ENCODE results near the gene RPL34. TPM values are rescaled to one million over a fixed set of nuclear protein-coding genes. Genes with fewer than 3 reads are reported as not detected.

The RPL34 gene
- total and polyA plus RNA-seq, 2 experiments from 2014 or later, result 588 to 935 TPM

DNA sequence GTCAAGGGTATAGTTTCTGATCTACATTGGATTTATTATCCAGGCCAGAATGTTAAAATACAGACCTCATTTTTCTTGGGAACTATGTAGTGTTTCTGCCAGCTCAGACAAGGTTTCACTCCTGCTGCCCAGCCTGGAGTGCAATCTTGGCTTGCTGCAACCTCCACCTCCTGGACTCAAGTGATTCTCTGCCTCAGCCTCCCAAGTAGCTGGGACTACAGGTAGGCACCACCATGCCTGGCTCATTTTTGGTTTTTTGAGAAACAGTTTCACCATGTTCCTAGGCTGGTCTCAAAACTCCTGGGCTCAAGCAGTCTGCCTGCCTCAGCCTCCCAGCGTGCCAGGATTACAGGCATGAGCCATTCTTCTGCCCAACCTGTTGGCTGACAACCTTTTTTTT, 5.7 kb downstream of the RPL34 start:
- in situ Hi-C loops (cut with MboI), result no loop called here
- DNase-seq, result no peak
- Histone ChIP-seq H3K4me1 (ENCODE audit: insufficient read depth) (peaks cover 48% of the 10 kb centered on the region), H3F3A (ENCODE audit: insufficient read depth) (peaks cover 76% of the 10 kb centered on the region), H3K27me3 (replicated peaks; ENCODE audit: insufficient read depth) (no peaks in the 10 kb centered on the region), H2AFZ (no peak overlapping the region), H3K4me3 (no peak overlapping the region), H3K79me2 (ENCODE audit: insufficient read depth) (peaks cover 70% of the 10 kb centered on the region), H4K20me1 (ENCODE audit: insufficient read depth) (no peaks in the 10 kb centered on the region; the same call in 1 of the 2 replicates), H3K9me2 (ENCODE audit: insufficient read depth) (no peaks in the 10 kb centered on the region), H3K9me3 (ENCODE audit: low read depth) (no peaks in the 10 kb centered on the region), H3K27ac (no peak overlapping the region), H3K4me2 (ENCODE audit: unreplicated experiment) (no peak overlapping the region), H3K9ac (no peak overlapping the region), H3K36me3 (ENCODE audit: low read depth) (peaks cover 92% of the 10 kb centered on the region)
- WGBS, 2 experiments (ENCODE audit: low coverage in 1 of 2, low lambda C conversion rate in 2 of 2, missing lambda C conversion rate in 2 of 2), result 100% methylated on average over 1 of the region's 1 CpG
- TF ChIP-seq EZH2phosphoT487 (IDR thresholded peaks at IDR 0.05; ENCODE audit: insufficient read depth, low read depth) (no peak), EZH2 (IDR thresholded peaks at IDR 0.05; ENCODE audit: insufficient read depth, poor library complexity, severe bottlenecking) (no peak)

DNA sequence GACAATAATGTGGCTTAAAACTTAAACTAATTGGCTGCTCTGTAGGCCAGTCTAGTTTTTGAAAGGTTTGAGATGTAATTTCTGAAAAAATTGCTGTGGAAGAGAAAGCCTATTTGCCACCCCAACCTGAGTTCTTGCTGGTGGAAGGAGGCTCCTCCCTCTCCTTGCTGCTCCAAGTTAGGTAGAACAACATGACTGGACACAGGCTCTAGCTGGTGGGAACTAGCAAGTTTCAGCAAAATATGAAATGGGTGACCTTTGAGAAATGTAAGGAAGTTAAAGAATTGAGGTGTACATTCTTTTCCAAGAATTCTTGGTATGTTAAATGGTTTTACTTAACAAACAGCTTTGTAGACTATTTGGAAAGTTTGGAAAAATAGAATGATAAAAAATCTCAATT, 8.0 kb downstream of the RPL34 start:
- peaks cover 46% of the 10 kb centered on the region for H3K79me2 ChIP-seq (ENCODE audit: insufficient read depth)
- H3K9ac ChIP-seq, result 0 out of 2 replicates have a peak overlapping the region, but pooled peaks have one; percentile 10
- no peaks in the 10 kb centered on the region; the same call in 1 of the 2 replicates for H4K20me1 ChIP-seq (ENCODE audit: insufficient read depth)
- DNase-seq, result peak; percentile 30
- H3F3A ChIP-seq (ENCODE audit: insufficient read depth), result peaks cover 84% of the 10 kb centered on the region
- H3K4me1 ChIP-seq (ENCODE audit: insufficient read depth), result peaks cover 28% of the 10 kb centered on the region
- H3K36me3 ChIP-seq (ENCODE audit: low read depth), result peaks cover 91% of the 10 kb centered on the region
- no peaks in the 10 kb centered on the region for H3K9me3 ChIP-seq (ENCODE audit: low read depth)
- H2AFZ ChIP-seq, result no peak overlapping the region
- in situ Hi-C loops (cut with MboI), result no loop called here
- H3K27me3 ChIP-seq (replicated peaks; ENCODE audit: insufficient read depth), result no peaks in the 10 kb centered on the region
- peak overlapping the region; percentile 32 for H3K4me2 ChIP-seq (ENCODE audit: unreplicated experiment)
- no peak for TF ChIP-seq EZH2phosphoT487 (IDR thresholded peaks at IDR 0.05; ENCODE audit: insufficient read depth, low read depth)
- no peak for TF ChIP-seq EZH2 (IDR thresholded peaks at IDR 0.05; ENCODE audit: insufficient read depth, poor library complexity, severe bottlenecking)
- no peak overlapping the region for H3K4me3 ChIP-seq
- no peaks in the 10 kb centered on the region for H3K9me2 ChIP-seq (ENCODE audit: insufficient read depth)
- H3K27ac ChIP-seq, result 0 out of 2 replicates have a peak overlapping the region, but pooled peaks have one; percentile 19

DNA sequence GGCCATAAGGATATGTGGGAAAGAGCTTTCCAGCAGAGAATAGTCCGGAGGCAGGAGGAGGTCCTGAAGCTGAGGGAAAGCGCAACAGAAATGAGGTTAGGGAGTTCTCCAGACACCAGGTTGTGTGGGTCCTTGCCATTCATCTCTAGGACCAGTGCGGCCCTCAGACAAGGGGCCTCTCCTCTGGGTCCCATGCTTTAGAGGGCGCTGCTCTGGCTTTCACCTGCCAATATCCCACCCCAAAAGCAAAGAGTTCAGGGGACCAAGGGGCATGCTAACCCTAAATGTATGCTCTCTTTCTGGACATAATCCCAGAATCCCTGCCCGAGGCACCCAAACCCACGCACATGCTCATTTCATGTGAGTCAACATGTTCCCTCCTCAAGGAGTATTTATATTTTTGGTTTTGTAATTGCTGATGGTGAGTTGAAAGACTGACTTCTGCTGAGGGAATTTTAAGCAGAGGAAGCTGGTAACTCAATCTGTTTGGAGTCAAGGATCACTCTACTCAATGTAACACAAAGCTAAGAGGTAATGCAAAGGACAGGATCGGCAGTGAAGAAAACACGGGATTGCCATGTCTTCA, 14.8 kb downstream of the RPL34 start:
- Histone ChIP-seq H3K9ac (no peak overlapping the region), H3K36me3 (ENCODE audit: low read depth) (peaks cover 36% of the 10 kb centered on the region), H3K27me3 (replicated peaks; ENCODE audit: insufficient read depth) (no peaks in the 10 kb centered on the region), H3K4me2 (ENCODE audit: unreplicated experiment) (peak overlapping the region; percentile 29), H3F3A (ENCODE audit: insufficient read depth) (peaks cover 63% of the 10 kb centered on the region), H3K9me3 (ENCODE audit: low read depth) (no peaks in the 10 kb centered on the region), H3K4me1 (ENCODE audit: insufficient read depth) (peaks cover 28% of the 10 kb centered on the region), H3K9me2 (ENCODE audit: insufficient read depth) (no peaks in the 10 kb centered on the region), H3K4me3 (no peak overlapping the region), H3K27ac (peak overlapping the region; percentile 39), H4K20me1 (ENCODE audit: insufficient read depth) (no peaks in the 10 kb centered on the region), H3K79me2 (ENCODE audit: insufficient read depth) (no peaks in the 10 kb centered on the region), H2AFZ (no peak overlapping the region)
- peak; percentile 76 for DNase-seq
- WGBS, 2 experiments (ENCODE audit: low coverage in 1 of 2, low lambda C conversion rate in 2 of 2, missing lambda C conversion rate in 2 of 2), result 62 to 65% methylated on average over 8 of the region's 8 CpGs
- TF ChIP-seq EZH2 (IDR thresholded peaks at IDR 0.05; ENCODE audit: insufficient read depth, poor library complexity, severe bottlenecking) (no peak), EZH2phosphoT487 (IDR thresholded peaks at IDR 0.05; ENCODE audit: insufficient read depth, low read depth) (no peak)
- in situ Hi-C loops (cut with MboI), result no loop called here

DNA sequence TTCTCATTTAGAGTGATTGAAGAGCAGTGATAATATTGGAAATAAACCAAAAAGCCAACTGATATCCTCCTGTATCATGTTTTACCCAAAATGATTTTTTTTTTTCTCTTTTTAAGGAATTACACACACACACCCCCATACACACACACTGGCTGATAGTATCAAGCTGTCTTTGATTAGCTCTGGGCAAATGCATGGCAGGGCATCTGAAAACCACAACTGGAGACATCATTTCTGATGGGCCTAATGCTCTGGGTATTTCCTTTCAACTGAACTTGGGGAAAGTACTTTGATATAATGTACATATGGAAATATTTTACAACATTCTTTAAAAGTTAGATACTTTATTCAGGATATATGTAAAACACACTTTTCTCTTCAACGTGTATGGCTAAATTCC, 15.9 kb downstream of the RPL34 start:
- Histone ChIP-seq H3K4me3 (no peak overlapping the region), H3K27ac (peak overlapping the region; percentile 39), H4K20me1 (ENCODE audit: insufficient read depth) (no peaks in the 10 kb centered on the region), H2AFZ (no peak overlapping the region), H3K36me3 (ENCODE audit: low read depth) (peaks cover 25% of the 10 kb centered on the region), H3K9ac (no peak overlapping the region), H3K9me3 (ENCODE audit: low read depth) (no peaks in the 10 kb centered on the region), H3K4me1 (ENCODE audit: insufficient read depth) (peaks cover 28% of the 10 kb centered on the region), H3F3A (ENCODE audit: insufficient read depth) (peaks cover 53% of the 10 kb centered on the region), H3K4me2 (ENCODE audit: unreplicated experiment) (peak overlapping the region; percentile 43), H3K9me2 (ENCODE audit: insufficient read depth) (no peaks in the 10 kb centered on the region), H3K27me3 (replicated peaks; ENCODE audit: insufficient read depth) (no peaks in the 10 kb centered on the region), H3K79me2 (ENCODE audit: insufficient read depth) (no peaks in the 10 kb centered on the region)
- WGBS, 2 experiments (ENCODE audit: low coverage in 1 of 2, low lambda C conversion rate in 2 of 2, missing lambda C conversion rate in 2 of 2), result 0 to 3% methylated on average over 1 of the region's 1 CpG
- DNase-seq, result peak; percentile 40
- in situ Hi-C loops (cut with MboI), result no loop called here
- TF ChIP-seq EZH2phosphoT487 (IDR thresholded peaks at IDR 0.05; ENCODE audit: insufficient read depth, low read depth) (no peak), EZH2 (IDR thresholded peaks at IDR 0.05; ENCODE audit: insufficient read depth, poor library complexity, severe bottlenecking) (no peak)
